GM12878 (cell line): ENCODE measurements around the gene CNTNAP5. TPM values are rescaled to one million over a fixed set of nuclear protein-coding genes. Genes with fewer than 3 reads are reported as not detected.

Experiments
- ATAC-seq: fragments of 200-7000 bp; cut with Tn5 transposase; 3 replicates; pipeline ENCODE4 v1.9.1; 2020; ENCODE audit warnings: mild to moderate bottlenecking, moderate library complexity
- BruUV-seq: library from RNA; stranded (reverse); fragments of 400-500 nt; replicated peaks from 2 replicates; lab custom pipeline; 2021; lab: Mats Ljungman, UMichigan
- CTCF ChIA-PET: fragments of 300-600 bp; sonication (Branson Sonifier 250); formaldehyde crosslinking; extraction: SDS; loops from one replicate; lab custom pipeline; 2021; ENCODE audit warnings: inconsistent platforms; lab: Yijun Ruan, JAX
- POLR2A ChIA-PET: fragments of 350-600 bp; formaldehyde crosslinking; extraction: SDS; loops from one replicate; lab custom pipeline; 2021; ENCODE audit warnings: inconsistent platforms; lab: Charles Lee
- RAD21 ChIA-PET: fragments of 300-600 bp; sonication (Branson Sonifier 250); formaldehyde crosslinking; loops from one replicate; lab custom pipeline; 2023; ENCODE audit warnings: antibody characterized with exemption; ENCODE audit not compliant: unreplicated experiment; lab: Charles Lee
- SMC1A ChIA-PET: fragments of 300-600 bp; sonication (Branson Sonifier 250); formaldehyde crosslinking; loops from one replicate; lab custom pipeline; 2023; ENCODE audit not compliant: unreplicated experiment, uncharacterized antibody; lab: Charles Lee
- DNase-seq: peaks from one replicate; pipeline ENCODE4 v3.0.0-alpha.2; 2011; ENCODE audit warnings: low read depth, low spot score
- FAIRE-seq: peaks from 3 replicates; lab custom pipeline; 2011; peaks lifted over from hg19 to GRCh38; lab: Jason Lieb, UNC
- H2AFZ ChIP-seq: 2 replicates; pipeline ENCODE4 v1.6.0; 2011; ENCODE audit warnings: low read depth, low read length, control low read depth; ENCODE audit not compliant: control insufficient read depth
- H3K27ac ChIP-seq: 2 replicates; pipeline ENCODE4 v1.5.1; 2011; ENCODE audit warnings: control low read depth; ENCODE audit not compliant: control insufficient read depth, insufficient read depth
- H3K27me3 ChIP-seq, 2 experiments: replicated peaks in 1 of 2; 2 replicates each; pipeline versions ENCODE4 v1.6.0 to v1.6.1; 2011; ENCODE audit warnings: low read length in 1 of 2; ENCODE audit not compliant: control insufficient read depth in 2 of 2, insufficient read depth in 2 of 2
- H3K36me3 ChIP-seq, 2 experiments: 2 replicates each; pipeline ENCODE4 v1.5.1; 2011; ENCODE audit warnings: low read length in 1 of 2; ENCODE audit not compliant: control insufficient read depth in 2 of 2, insufficient read depth in 2 of 2
- H3K4me1 ChIP-seq: 2 replicates; pipeline ENCODE4 v1.6.1; 2011; ENCODE audit warnings: mild to moderate bottlenecking, low read length, moderate library complexity, mixed read lengths; ENCODE audit not compliant: control insufficient read depth, insufficient read depth
- H3K4me2 ChIP-seq: 2 replicates; pipeline ENCODE4 v1.6.0; 2011; ENCODE audit warnings: control low read depth; ENCODE audit not compliant: control insufficient read depth, insufficient read depth
- H3K4me3 ChIP-seq: fragments of 200-600 bp; sonication (generic); 2 replicates; pipeline ENCODE4 v1.5.1; 2016
- H3K79me2 ChIP-seq: 2 replicates; pipeline ENCODE4 v1.6.0; 2011; ENCODE audit warnings: low read length; ENCODE audit not compliant: control insufficient read depth, insufficient read depth
- H3K9ac ChIP-seq: 2 replicates; pipeline ENCODE4 v1.8.0; 2011; ENCODE audit warnings: low read length, control low read depth, mixed read lengths; ENCODE audit not compliant: control insufficient read depth, insufficient read depth
- H3K9me3 ChIP-seq: replicated peaks from 3 replicates; pipeline ENCODE4 v1.5.1; 2011; ENCODE audit warnings: mild to moderate bottlenecking, low read length; ENCODE audit not compliant: control insufficient read depth, insufficient read depth
- H4K20me1 ChIP-seq: 2 replicates; pipeline ENCODE4 v1.6.0; 2011; ENCODE audit not compliant: control insufficient read depth, insufficient read depth
- CBX5 ChIP-seq: sonication (generic); IDR thresholded peaks from 2 replicates; pipeline ENCODE4 v1.6.1; 2016; ENCODE audit warnings: low read depth, moderate library complexity, mild to moderate bottlenecking, inconsistent platforms
- DPF2 ChIP-seq: fragments of 450-650 bp; IDR thresholded peaks from 2 replicates; pipeline ENCODE4 v1.6.1; 2017; ENCODE audit warnings: mild to moderate bottlenecking
- ESRRA ChIP-seq: IDR thresholded peaks from 2 replicates; pipeline ENCODE4 v1.6.1; 2012; ENCODE audit warnings: mild to moderate bottlenecking, low read length, improper control_type of control experiment
- GABPA ChIP-seq: IDR thresholded peaks from 2 replicates; pipeline ENCODE4 v1.6.1; 2014; ENCODE audit warnings: antibody characterized with exemption, low read depth, mild to moderate bottlenecking, inconsistent platforms
- JUND ChIP-seq: IDR thresholded peaks from 2 replicates; pipeline ENCODE4 v1.6.1; 2012; ENCODE audit warnings: low read depth, mild to moderate bottlenecking, low read length, improper control_type of control experiment, moderate library complexity
- NFXL1 ChIP-seq: fragments of 450-650 bp; IDR thresholded peaks from 2 replicates; pipeline ENCODE4 v1.6.1; 2017; ENCODE audit warnings: antibody characterized with exemption, mild to moderate bottlenecking, borderline replicate concordance
- NR2F1 ChIP-seq: fragments of 450-650 bp; conservative IDR thresholded peaks from 2 replicates; pipeline ENCODE4 v1.6.1; 2017; ENCODE audit warnings: mild to moderate bottlenecking
- RB1 ChIP-seq: fragments of 450-650 bp; formaldehyde crosslinking; IDR thresholded peaks from 2 replicates; pipeline ENCODE4 v1.6.1; 2017; ENCODE audit warnings: mild to moderate bottlenecking, borderline replicate concordance
- SMAD1 ChIP-seq: fragments of 450-650 bp; IDR thresholded peaks from 2 replicates; pipeline ENCODE4 v1.6.1; 2018; ENCODE audit warnings: mild to moderate bottlenecking, low read depth; ENCODE audit not compliant: partially characterized antibody
- SREBF1 ChIP-seq: IDR thresholded peaks from 2 replicates; pipeline ENCODE4 v1.6.1; 2012; ENCODE audit warnings: mild to moderate bottlenecking, low read length
- TBL1XR1 ChIP-seq: IDR thresholded peaks from 2 replicates; pipeline ENCODE4 v1.6.1; 2012; ENCODE audit warnings: low read depth, low read length, improper control_type of control experiment
- WGBS: methylation state at CpG from one replicate; pipeline ENCODE4 v1.1.6; 2016; ENCODE audit warnings: low lambda C conversion rate; ENCODE audit not compliant: insufficient replicate concordance, insufficient coverage; ENCODE audit errors: missing lambda C conversion rate; 5-methylcytosine and 5-hydroxymethylcytosine counted together
- in situ Hi-C: fragments of 300-500 bp; cut with MboI; formaldehyde crosslinking; loops from 9 replicates; pipeline ENCODE4 v1.14.3; 2018; ENCODE audit warnings: mixed read lengths
- intact Hi-C: fragments of 100-400 bp; cut with micrococcal nuclease; formaldehyde crosslinking; loops from one replicate; pipeline ENCODE4 v1.14.2; 2022; ENCODE audit not compliant: unreplicated experiment
- polyA plus RNA-seq, 11 experiments: library from polyadenylated mRNA; depleted of rRNA in 4 of 11; unstranded in 6 of 11; stranded (reverse) in 5 of 11; fragments of >200 nt; fragmentation: Nextera tagmentation in 4 of 11; fragmentation: Illumina TruSeq in 1 of 11; extraction: Ambion mirVana in 4 of 11; extraction: Trizol in 1 of 11; gene quantifications; 1 replicate in 1 of 11; 2 replicates in 10 of 11; pipeline versions ENCODE4 v1.2.1 to v1.2.3, GENCODE V29; 2011 to 2016; ENCODE audit warnings: inconsistent platforms in 2 of 11, missing spikeins in 2 of 11, low read depth in 1 of 11
- total RNA-seq, 4 experiments: library from RNA; depleted of rRNA in 3 of 4; stranded (reverse); fragments of >200 nt in 3 of 4; fragmentation: Illumina TruSeq in 1 of 4; extraction: Trizol in 1 of 4; gene quantifications; 2 replicates each; pipeline versions ENCODE4 v1.2.1 to v1.2.3, GENCODE V29; 2013 to 2021
- TF ChIP-seq, protein P1 (sequence below): fragments of 450-650 bp; IDR thresholded peaks from 2 replicates; pipeline ENCODE4 v1.6.1; 2017; ENCODE audit warnings: mild to moderate bottlenecking, moderate library complexity
- TF ChIP-seq, protein P2 (sequence below): fragments of 450-650 bp; formaldehyde crosslinking; IDR thresholded peaks from 2 replicates; pipeline ENCODE4 v1.5.0; 2022; ENCODE audit warnings: mild to moderate bottlenecking, missing genetic modification characterization
- TF ChIP-seq, protein P3 (sequence below): fragments of 450-650 bp; IDR thresholded peaks from 2 replicates; pipeline ENCODE4 v1.6.1; 2017; ENCODE audit warnings: mild to moderate bottlenecking

CNTNAP5 gene
- total and polyA plus RNA-seq, 10 of the 15 experiments (the other 5 are each of a cell fraction or from before 2014, with no cell fraction given): not detected

DNA sequence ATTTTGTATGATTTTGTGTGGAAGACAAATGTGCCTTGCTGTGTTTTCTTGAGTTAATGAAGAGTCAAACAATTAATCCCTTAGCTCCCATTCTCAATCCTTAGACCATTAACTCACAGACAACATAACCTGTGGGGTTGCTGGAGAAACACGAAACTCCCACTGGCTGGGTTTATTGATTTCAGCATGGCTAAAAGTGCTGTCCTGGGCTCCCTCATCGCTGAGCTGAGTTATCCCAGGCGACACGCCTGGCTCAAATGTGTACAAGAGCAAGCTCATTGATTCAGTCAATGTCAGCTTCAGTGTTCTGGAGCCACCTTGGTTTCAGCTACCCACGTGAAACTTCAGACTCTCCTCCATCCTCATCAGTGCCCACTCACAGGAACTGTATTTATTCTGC is 896.1 kb downstream of the CNTNAP5 start (continued):
- TF ChIP-seq GABPA: no peak
- TF ChIP-seq, protein P1, sequence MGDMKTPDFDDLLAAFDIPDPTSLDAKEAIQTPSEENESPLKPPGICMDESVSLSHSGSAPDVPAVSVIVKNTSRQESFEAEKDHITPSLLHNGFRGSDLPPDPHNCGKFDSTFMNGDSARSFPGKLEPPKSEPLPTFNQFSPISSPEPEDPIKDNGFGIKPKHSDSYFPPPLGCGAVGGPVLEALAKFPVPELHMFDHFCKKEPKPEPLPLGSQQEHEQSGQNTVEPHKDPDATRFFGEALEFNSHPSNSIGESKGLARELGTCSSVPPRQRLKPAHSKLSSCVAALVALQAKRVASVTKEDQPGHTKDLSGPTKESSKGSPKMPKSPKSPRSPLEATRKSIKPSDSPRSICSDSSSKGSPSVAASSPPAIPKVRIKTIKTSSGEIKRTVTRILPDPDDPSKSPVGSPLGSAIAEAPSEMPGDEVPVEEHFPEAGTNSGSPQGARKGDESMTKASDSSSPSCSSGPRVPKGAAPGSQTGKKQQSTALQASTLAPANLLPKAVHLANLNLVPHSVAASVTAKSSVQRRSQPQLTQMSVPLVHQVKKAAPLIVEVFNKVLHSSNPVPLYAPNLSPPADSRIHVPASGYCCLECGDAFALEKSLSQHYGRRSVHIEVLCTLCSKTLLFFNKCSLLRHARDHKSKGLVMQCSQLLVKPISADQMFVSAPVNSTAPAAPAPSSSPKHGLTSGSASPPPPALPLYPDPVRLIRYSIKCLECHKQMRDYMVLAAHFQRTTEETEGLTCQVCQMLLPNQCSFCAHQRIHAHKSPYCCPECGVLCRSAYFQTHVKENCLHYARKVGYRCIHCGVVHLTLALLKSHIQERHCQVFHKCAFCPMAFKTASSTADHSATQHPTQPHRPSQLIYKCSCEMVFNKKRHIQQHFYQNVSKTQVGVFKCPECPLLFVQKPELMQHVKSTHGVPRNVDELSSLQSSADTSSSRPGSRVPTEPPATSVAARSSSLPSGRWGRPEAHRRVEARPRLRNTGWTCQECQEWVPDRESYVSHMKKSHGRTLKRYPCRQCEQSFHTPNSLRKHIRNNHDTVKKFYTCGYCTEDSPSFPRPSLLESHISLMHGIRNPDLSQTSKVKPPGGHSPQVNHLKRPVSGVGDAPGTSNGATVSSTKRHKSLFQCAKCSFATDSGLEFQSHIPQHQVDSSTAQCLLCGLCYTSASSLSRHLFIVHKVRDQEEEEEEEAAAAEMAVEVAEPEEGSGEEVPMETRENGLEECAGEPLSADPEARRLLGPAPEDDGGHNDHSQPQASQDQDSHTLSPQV: no peak
- no peak for TF ChIP-seq SREBF1
- no peak for TF ChIP-seq ESRRA
- TF ChIP-seq NFXL1: no peak

DNA sequence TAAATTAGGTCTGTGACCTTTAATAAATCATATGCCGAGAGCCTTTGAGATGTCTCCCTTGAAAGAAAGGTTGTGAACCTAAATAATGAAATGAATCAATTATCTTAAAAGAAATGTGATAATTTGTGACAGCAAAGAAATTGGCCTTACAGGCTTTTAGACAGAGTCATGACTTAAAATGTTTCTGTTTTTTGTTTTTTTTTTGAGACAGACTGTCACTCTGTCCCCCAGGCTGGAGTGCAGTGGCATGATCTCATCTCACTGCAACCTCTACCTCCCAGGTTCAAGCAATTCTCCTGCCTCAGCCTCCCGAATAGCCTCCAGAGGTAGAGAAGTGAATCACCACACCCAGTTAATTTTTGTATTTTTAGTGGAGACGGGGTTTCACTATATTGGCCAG is 898.0 kb downstream of the CNTNAP5 start:
- Histone ChIP-seq H3K36me3 (no peaks in the 10 kb centered on the region), H3K27me3 (no peaks in the 10 kb centered on the region), H3K9me3 (no peaks in the 10 kb centered on the region), H3K27ac (no peak overlapping the region), H3K4me1 (no peaks in the 10 kb centered on the region), H2AFZ (no peak overlapping the region), H3K4me2 (no peak overlapping the region), H3K9ac (no peak overlapping the region), H4K20me1 (no peaks in the 10 kb centered on the region), H3K4me3 (no peak overlapping the region), H3K79me2 (no peaks in the 10 kb centered on the region)
- RAD21 ChIA-PET: interaction anchor here (0.6 kb wide), 1 partner anchor 1681 kb away, joined by 3 read pairs; no protein-coding TSS in a partner anchor
- BruUV-seq: no TSS peak
- SMC1A ChIA-PET: interaction anchor here (1.4 kb wide), 1 partner anchor 8 kb away, joined by 3 read pairs; no protein-coding TSS in a partner anchor
- no peak for DNase-seq
- POLR2A ChIA-PET: no interaction called here
- no peak for FAIRE-seq
- intact Hi-C loops: no loop called here
- 27% methylated on average over 3 of the region's 3 CpGs for WGBS
- CTCF ChIA-PET: interaction anchor here (1.3 kb wide), 1 partner anchor 8 kb away, joined by 5 read pairs; no protein-coding TSS in a partner anchor
- in situ Hi-C loops: no loop called here
- ATAC-seq: no peak
- TF ChIP-seq RB1 (no peak), NR2F1 (no peak), SMAD1 (no peak), DPF2 (no peak), JUND (no peak), TBL1XR1 (no peak), CBX5 (no peak)
- TF ChIP-seq, protein P2, sequence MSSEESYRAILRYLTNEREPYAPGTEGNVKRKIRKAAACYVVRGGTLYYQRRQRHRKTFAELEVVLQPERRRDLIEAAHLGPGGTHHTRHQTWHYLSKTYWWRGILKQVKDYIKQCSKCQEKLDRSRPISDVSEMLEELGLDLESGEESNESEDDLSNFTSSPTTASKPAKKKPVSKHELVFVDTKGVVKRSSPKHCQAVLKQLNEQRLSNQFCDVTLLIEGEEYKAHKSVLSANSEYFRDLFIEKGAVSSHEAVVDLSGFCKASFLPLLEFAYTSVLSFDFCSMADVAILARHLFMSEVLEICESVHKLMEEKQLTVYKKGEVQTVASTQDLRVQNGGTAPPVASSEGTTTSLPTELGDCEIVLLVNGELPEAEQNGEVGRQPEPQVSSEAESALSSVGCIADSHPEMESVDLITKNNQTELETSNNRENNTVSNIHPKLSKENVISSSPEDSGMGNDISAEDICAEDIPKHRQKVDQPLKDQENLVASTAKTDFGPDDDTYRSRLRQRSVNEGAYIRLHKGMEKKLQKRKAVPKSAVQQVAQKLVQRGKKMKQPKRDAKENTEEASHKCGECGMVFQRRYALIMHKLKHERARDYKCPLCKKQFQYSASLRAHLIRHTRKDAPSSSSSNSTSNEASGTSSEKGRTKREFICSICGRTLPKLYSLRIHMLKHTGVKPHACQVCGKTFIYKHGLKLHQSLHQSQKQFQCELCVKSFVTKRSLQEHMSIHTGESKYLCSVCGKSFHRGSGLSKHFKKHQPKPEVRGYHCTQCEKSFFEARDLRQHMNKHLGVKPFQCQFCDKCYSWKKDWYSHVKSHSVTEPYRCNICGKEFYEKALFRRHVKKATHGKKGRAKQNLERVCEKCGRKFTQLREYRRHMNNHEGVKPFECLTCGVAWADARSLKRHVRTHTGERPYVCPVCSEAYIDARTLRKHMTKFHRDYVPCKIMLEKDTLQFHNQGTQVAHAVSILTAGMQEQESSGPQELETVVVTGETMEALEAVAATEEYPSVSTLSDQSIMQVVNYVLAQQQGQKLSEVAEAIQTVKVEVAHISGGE (CRISPR knock-in tag): no peak
- TF ChIP-seq, protein P3, sequence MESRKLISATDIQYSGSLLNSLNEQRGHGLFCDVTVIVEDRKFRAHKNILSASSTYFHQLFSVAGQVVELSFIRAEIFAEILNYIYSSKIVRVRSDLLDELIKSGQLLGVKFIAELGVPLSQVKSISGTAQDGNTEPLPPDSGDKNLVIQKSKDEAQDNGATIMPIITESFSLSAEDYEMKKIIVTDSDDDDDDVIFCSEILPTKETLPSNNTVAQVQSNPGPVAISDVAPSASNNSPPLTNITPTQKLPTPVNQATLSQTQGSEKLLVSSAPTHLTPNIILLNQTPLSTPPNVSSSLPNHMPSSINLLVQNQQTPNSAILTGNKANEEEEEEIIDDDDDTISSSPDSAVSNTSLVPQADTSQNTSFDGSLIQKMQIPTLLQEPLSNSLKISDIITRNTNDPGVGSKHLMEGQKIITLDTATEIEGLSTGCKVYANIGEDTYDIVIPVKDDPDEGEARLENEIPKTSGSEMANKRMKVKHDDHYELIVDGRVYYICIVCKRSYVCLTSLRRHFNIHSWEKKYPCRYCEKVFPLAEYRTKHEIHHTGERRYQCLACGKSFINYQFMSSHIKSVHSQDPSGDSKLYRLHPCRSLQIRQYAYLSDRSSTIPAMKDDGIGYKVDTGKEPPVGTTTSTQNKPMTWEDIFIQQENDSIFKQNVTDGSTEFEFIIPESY: no peak
